Testis (tissue), 2 donors: ENCODE data around the gene ADAMTS15.

Source experiments
- CTCF ChIP-seq, 3 experiments: fragments of 450-650 bp in 2 of 3; fragments of 200-600 bp in 1 of 3; sonication (generic) in 1 of 3; IDR thresholded peaks; one replicate each; pipeline ENCODE4 v1.5.1; 2016 to 2019; ENCODE audit warnings: antibody characterized with exemption in 3 of 3, mild to moderate bottlenecking in 2 of 3, moderate library complexity in 1 of 3
- POLR2A ChIP-seq: fragments of 450-650 bp; IDR thresholded peaks from one replicate; pipeline ENCODE4 v1.6.1; 2017; ENCODE audit warnings: antibody characterized with exemption, mild to moderate bottlenecking, moderate library complexity

DNA sequence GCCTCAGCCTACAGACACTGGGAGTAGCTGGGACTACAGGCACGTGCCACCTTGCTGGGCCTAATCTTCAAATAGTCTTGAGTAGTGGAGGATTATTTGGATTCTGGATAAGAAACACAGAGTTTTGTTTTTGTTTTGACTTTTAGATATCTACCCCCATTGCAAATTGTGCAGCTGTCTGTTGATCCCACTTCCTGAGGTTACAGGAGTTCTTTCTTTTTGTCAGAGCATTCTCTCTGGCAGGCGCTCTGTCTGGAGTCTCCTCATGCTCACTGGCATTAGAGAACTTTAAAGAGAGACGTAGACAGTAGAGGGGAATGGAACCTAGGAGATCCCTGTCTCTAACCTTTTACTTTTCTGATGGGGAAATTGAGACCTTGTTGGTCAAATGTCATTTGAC, 12.3 kb upstream of the ADAMTS15 start:
- no peak for TF ChIP-seq CTCF (IDR thresholded peaks at IDR 0.05)
- no peak for TF ChIP-seq POLR2A
